CD8-positive, alpha-beta memory T cell (primary cell): ENCODE measurements around the gene GSE1. TPM values are rescaled to one million over a fixed set of nuclear protein-coding genes. Genes with fewer than 3 reads are reported as not detected.

Experiments used
- CTCF ChIA-PET: fragments of 350-600 bp; sonication (Branson Sonifier 250); formaldehyde crosslinking; loops from one replicate; lab custom pipeline; 2021; ENCODE audit warnings: antibody characterized with exemption; lab: Charles Lee
- POLR2A ChIA-PET: fragments of 350-600 bp; sonication (Branson Sonifier 250); formaldehyde crosslinking; loops from one replicate; lab custom pipeline; 2021; ENCODE audit warnings: antibody characterized with exemption; lab: Charles Lee
- DNase-seq, 5 donors: peaks; one replicate each; pipeline versions ENCODE4 v3.0.0 to v3.0.0-alpha.2; 2020 to 2022; ENCODE audit warnings: mixed read lengths in 1 of 5
- H3K27ac ChIP-seq: one replicate; pipeline ENCODE4 v1.7.0; 2013; ENCODE audit warnings: low read depth, mild to moderate bottlenecking, low read length, moderate library complexity
- H3K27me3 ChIP-seq: 2 replicates; pipeline ENCODE4 v1.7.0; 2013; ENCODE audit warnings: low read length, mild to moderate bottlenecking; ENCODE audit not compliant: insufficient read depth, poor library complexity, severe bottlenecking
- H3K36me3 ChIP-seq: 2 replicates; pipeline ENCODE4 v1.7.0; 2013; ENCODE audit warnings: mild to moderate bottlenecking, low read length, moderate library complexity; ENCODE audit not compliant: insufficient read depth
- H3K4me1 ChIP-seq: 2 replicates; pipeline ENCODE4 v1.7.0; 2013; ENCODE audit warnings: mild to moderate bottlenecking, low read length, moderate library complexity; ENCODE audit not compliant: insufficient read depth
- H3K4me3 ChIP-seq: 2 replicates; pipeline ENCODE4 v1.7.0; 2013; ENCODE audit warnings: mild to moderate bottlenecking, low read length
- H3K9me3 ChIP-seq: 2 replicates; pipeline ENCODE4 v1.7.0; 2013; ENCODE audit warnings: mild to moderate bottlenecking, low read length
- H3K27ac Mint-ChIP-seq, 8 donors: one replicate each; pipeline ENCODE4 v1.8.0; 2020 to 2021; ENCODE audit warnings: mixed read lengths in 8 of 8, mild to moderate bottlenecking in 6 of 8, inconsistent platforms in 3 of 8, moderate library complexity in 3 of 8
- H3K27me3 Mint-ChIP-seq, 2 donors: one replicate each; pipeline ENCODE4 v1.8.0; 2020 to 2021; ENCODE audit warnings: mixed read lengths in 2 of 2, mild to moderate bottlenecking in 1 of 2, moderate library complexity in 1 of 2
- H3K36me3 Mint-ChIP-seq, 3 donors: one replicate each; pipeline ENCODE4 v1.8.0; 2020 to 2021; ENCODE audit warnings: mixed read lengths in 3 of 3, inconsistent platforms in 1 of 3, mild to moderate bottlenecking in 1 of 3
- H3K4me1 Mint-ChIP-seq, 3 donors: one replicate each; pipeline ENCODE4 v1.8.0; 2020 to 2021; ENCODE audit warnings: mixed read lengths in 3 of 3, inconsistent platforms in 1 of 3, mild to moderate bottlenecking in 1 of 3
- H3K4me3 Mint-ChIP-seq, 7 donors: one replicate each; pipeline ENCODE4 v1.8.0; 2020 to 2021; ENCODE audit warnings: mixed read lengths in 7 of 7, mild to moderate bottlenecking in 6 of 7, moderate library complexity in 4 of 7, inconsistent platforms in 2 of 7
- H3K9me3 Mint-ChIP-seq, 5 donors: one replicate each; pipeline ENCODE4 v1.8.0; 2020 to 2022; ENCODE audit warnings: mixed read lengths in 5 of 5, mild to moderate bottlenecking in 3 of 5, moderate library complexity in 2 of 5, inconsistent platforms in 1 of 5
- polyA plus RNA-seq: library from polyadenylated mRNA; unstranded; fragments of 300-500 nt; fragmentation: Illumina TruSeq; gene quantifications from one replicate; pipeline ENCODE4 v1.2.3, GENCODE V29; 2021
- total RNA-seq, 2 experiments: library from RNA; stranded (reverse); gene quantifications; one replicate each; pipeline ENCODE4 v1.2.3, GENCODE V29; 2021

Gene GSE1
- total and polyA plus RNA-seq, 3 experiments from 2014 or later = 5.5 to 28.5 (median 27.8) TPM

- Histone ChIP-seq H3K9me3 (no peaks in the 10 kb centered on the region), H3K36me3 (no peaks in the 10 kb centered on the region), H3K27me3 (no peaks in the 10 kb centered on the region), H3K27ac (no peak overlapping the region), H3K4me1 (peaks cover 20% of the 10 kb centered on the region), H3K4me3 (no peak overlapping the region)
- Mint-ChIP-seq H3K4me1 (peaks cover 55 to 88% (median 72%) of the 10 kb centered on the region in 3 donors), H3K9me3 (no peaks in the 10 kb centered on the region), H3K4me3 (peak overlapping the region in 1 of 7 donors; percentile 64), H3K27ac (peak overlapping the region in 2 of 8 donors; percentile 12 to 17), H3K27me3 (peaks cover 0 to 1% of the 10 kb centered on the region in 2 donors), H3K36me3 (peaks cover 0 to 39% (median 4%) of the 10 kb centered on the region in 3 donors)
- DNase-seq = no peak
- CTCF ChIA-PET = interaction anchor here (0.9 to 1.8 kb wide), 2 partner anchors 200 to 227 kb away, joined by 3 to 5 read pairs; no protein-coding TSS in a partner anchor
- POLR2A ChIA-PET = no interaction called here
These were observed 7.3 kb downstream of the GSE1 start for GRCh38 chr16:85620374-85620773.

GRCh38 chr16:85621698-85622428 lies 8.7 kb downstream of the GSE1 start:
- no peak overlapping the region for H3K27ac ChIP-seq
- no peaks in the 10 kb centered on the region for H3K36me3 ChIP-seq
- Mint-ChIP-seq H3K27ac (peak overlapping the region in 7 of 8 donors; percentile 28 to 76 (median 57)), H3K27me3 (peaks cover 0 to 3% of the 10 kb centered on the region in 2 donors), H3K4me1 (peaks cover 48 to 87% (median 68%) of the 10 kb centered on the region in 3 donors), H3K36me3 (peaks cover 0 to 42% (median 4%) of the 10 kb centered on the region in 3 donors), H3K4me3 (peak overlapping the region in 2 of 7 donors; percentile 42 to 52), H3K9me3 (no peaks in the 10 kb centered on the region)
- CTCF ChIA-PET = interaction anchor here (0.9 kb wide), 1 partner anchor 37 kb away, joined by 3 read pairs; no protein-coding TSS in a partner anchor
- DNase-seq = no peak
- H3K4me3 ChIP-seq = no peak overlapping the region
- POLR2A ChIA-PET = interaction anchor here (0.7 kb wide), 1 partner anchor 8 kb away, joined by 3 read pairs; the partner anchor contains the start of gene GSE1
- no peaks in the 10 kb centered on the region for H3K9me3 ChIP-seq
- H3K27me3 ChIP-seq = no peaks in the 10 kb centered on the region
- peaks cover 5% of the 10 kb centered on the region for H3K4me1 ChIP-seq

GRCh38 chr16:85622683-85623082 lies 9.6 kb downstream of the GSE1 start:
- POLR2A ChIA-PET = no interaction called here
- peaks cover 0 to 42% (median 4%) of the 10 kb centered on the region in 3 donors for H3K36me3 Mint-ChIP-seq
- peak overlapping the region in 6 of 8 donors; percentile 15 to 76 (median 62) for H3K27ac Mint-ChIP-seq
- CTCF ChIA-PET = interaction anchor here (0.6 to 1.2 kb wide), 3 partner anchors 36 to 602 kb away, joined by 3 read pairs; no protein-coding TSS in a partner anchor
- H3K4me1 ChIP-seq = no peaks in the 10 kb centered on the region
- no peaks in the 10 kb centered on the region for H3K36me3 ChIP-seq
- H3K4me3 ChIP-seq = no peak overlapping the region
- peaks cover 0 to 3% of the 10 kb centered on the region in 2 donors for H3K27me3 Mint-ChIP-seq
- H3K4me3 Mint-ChIP-seq = peak overlapping the region in 1 of 7 donors; percentile 52
- DNase-seq = no peak
- H3K9me3 Mint-ChIP-seq = no peaks in the 10 kb centered on the region
- H3K27ac ChIP-seq = no peak overlapping the region
- no peaks in the 10 kb centered on the region for H3K9me3 ChIP-seq
- peaks cover 49 to 89% (median 69%) of the 10 kb centered on the region in 3 donors for H3K4me1 Mint-ChIP-seq
- H3K27me3 ChIP-seq = no peaks in the 10 kb centered on the region

- no peak overlapping the region for H3K4me3 ChIP-seq
- no peak overlapping the region for H3K27ac ChIP-seq
- Mint-ChIP-seq H3K4me1 (peaks cover 43 to 83% (median 64%) of the 10 kb centered on the region in 3 donors), H3K36me3 (peaks cover 0 to 36% (median 4%) of the 10 kb centered on the region in 3 donors), H3K4me3 (peak overlapping the region in 1 of 7 donors; percentile 72), H3K27ac (no peak overlapping the region), H3K27me3 (peaks cover 0 to 3% of the 10 kb centered on the region in 2 donors), H3K9me3 (no peaks in the 10 kb centered on the region)
- CTCF ChIA-PET = interaction anchor here (0.6 to 2.2 kb wide), 3 partner anchors 7 to 603 kb away, joined by 3 to 9 read pairs (median 3); no protein-coding TSS in a partner anchor
- no peaks in the 10 kb centered on the region for H3K27me3 ChIP-seq
- POLR2A ChIA-PET = no interaction called here
- H3K4me1 ChIP-seq = no peaks in the 10 kb centered on the region
- H3K36me3 ChIP-seq = no peaks in the 10 kb centered on the region
- no peak for DNase-seq
- no peaks in the 10 kb centered on the region for H3K9me3 ChIP-seq
These were observed 10.1 kb downstream of the GSE1 start for GRCh38 chr16:85623250-85623649.

- Mint-ChIP-seq H3K9me3 (peaks cover 0 to 2% (median 0%) of the 10 kb centered on the region in 5 donors), H3K36me3 (peaks cover 7 to 37% (median 7%) of the 10 kb centered on the region in 3 donors), H3K27ac (no peak overlapping the region), H3K4me3 (no peak overlapping the region), H3K4me1 (peaks cover 48 to 82% (median 63%) of the 10 kb centered on the region in 3 donors), H3K27me3 (peaks cover 0 to 3% of the 10 kb centered on the region in 2 donors)
- no peaks in the 10 kb centered on the region for H3K27me3 ChIP-seq
- POLR2A ChIA-PET = no interaction called here
- H3K36me3 ChIP-seq = peaks cover 4% of the 10 kb centered on the region
- no peak overlapping the region for H3K4me3 ChIP-seq
- H3K27ac ChIP-seq = no peak overlapping the region
- CTCF ChIA-PET = interaction anchor here (1.2 to 2.2 kb wide), 2 partner anchors 8 to 154 kb away, joined by 3 to 9 read pairs; no protein-coding TSS in a partner anchor
- H3K9me3 ChIP-seq = no peaks in the 10 kb centered on the region
- H3K4me1 ChIP-seq = no peaks in the 10 kb centered on the region
- DNase-seq = no peak
These were observed 11.0 kb downstream of the GSE1 start for GRCh38 chr16:85623997-85624601.

- no peak overlapping the region for H3K27ac ChIP-seq
- no peaks in the 10 kb centered on the region for H3K4me1 ChIP-seq
- H3K9me3 ChIP-seq = no peaks in the 10 kb centered on the region
- peaks cover 0 to 3% of the 10 kb centered on the region in 2 donors for H3K27me3 Mint-ChIP-seq
- peaks cover 4% of the 10 kb centered on the region for H3K36me3 ChIP-seq
- no peak overlapping the region for H3K4me3 ChIP-seq
- peaks cover 10 to 38% (median 10%) of the 10 kb centered on the region in 3 donors for H3K36me3 Mint-ChIP-seq
- DNase-seq = no peak
- H3K4me3 Mint-ChIP-seq = peak overlapping the region in 1 of 7 donors; percentile 36
- H3K27me3 ChIP-seq = no peaks in the 10 kb centered on the region
- H3K4me1 Mint-ChIP-seq = peaks cover 49 to 81% (median 59%) of the 10 kb centered on the region in 3 donors
- ChIA-PET POLR2A (no interaction called here), CTCF (interaction anchor here (2.2 kb wide), 1 partner anchor 9 kb away, joined by 9 read pairs; no protein-coding TSS in a partner anchor)
- peaks cover 0 to 2% (median 2%) of the 10 kb centered on the region in 5 donors for H3K9me3 Mint-ChIP-seq
- no peak overlapping the region for H3K27ac Mint-ChIP-seq
These were observed 11.5 kb downstream of the GSE1 start for GRCh38 chr16:85624646-85625045.

GRCh38 chr16:85625053-85625452 lies 11.9 kb downstream of the GSE1 start:
- no peak overlapping the region for H3K27ac ChIP-seq
- no peaks in the 10 kb centered on the region for H3K27me3 ChIP-seq
- H3K9me3 Mint-ChIP-seq = peaks cover 0 to 6% (median 4%) of the 10 kb centered on the region in 5 donors
- peak overlapping the region in 1 of 8 donors; percentile 56 for H3K27ac Mint-ChIP-seq
- peaks cover 4% of the 10 kb centered on the region for H3K36me3 ChIP-seq
- no peaks in the 10 kb centered on the region for H3K9me3 ChIP-seq
- ChIA-PET CTCF (interaction anchor here (2.2 kb wide), 1 partner anchor 9 kb away, joined by 9 read pairs; no protein-coding TSS in a partner anchor), POLR2A (no interaction called here)
- peaks cover 11 to 41% (median 13%) of the 10 kb centered on the region in 3 donors for H3K36me3 Mint-ChIP-seq
- no peaks in the 10 kb centered on the region for H3K4me1 ChIP-seq
- DNase-seq = no peak
- peaks cover 0 to 3% of the 10 kb centered on the region in 2 donors for H3K27me3 Mint-ChIP-seq
- H3K4me1 Mint-ChIP-seq = peaks cover 49 to 84% (median 60%) of the 10 kb centered on the region in 3 donors
- H3K4me3 ChIP-seq = no peak overlapping the region
- H3K4me3 Mint-ChIP-seq = peak overlapping the region in 1 of 7 donors; percentile 36
